ENCODE results near the gene CCR6.
"Not testable (repeated sequence)": the region's sequence is repeated elsewhere in the genome, so short reads cannot be mapped to it uniquely, and the experiment has no call there.

Gene CCR6

DNA sequence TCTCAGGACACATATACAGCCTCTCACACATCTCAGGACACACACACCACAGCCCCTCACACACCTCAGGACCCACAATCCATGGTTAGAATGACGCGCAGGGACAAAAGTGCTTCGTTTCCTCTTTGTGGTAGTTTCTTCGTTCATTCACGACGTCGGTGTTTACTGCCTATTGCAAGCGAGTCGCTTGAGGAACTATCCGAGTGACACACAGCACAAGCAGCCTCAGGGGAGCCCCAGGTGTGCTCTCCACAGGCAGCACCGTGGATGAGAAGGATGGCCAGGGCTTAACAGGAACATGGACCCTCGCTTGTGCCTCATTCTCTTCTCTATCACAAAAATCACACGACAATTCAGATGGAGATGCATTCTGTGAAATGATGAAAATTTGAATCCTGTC, 47.0 kb downstream of the CCR6 start:
- not testable (repeated sequence) for DNase-seq (ENCODE audit: low spot score)

- DNase-seq (ENCODE audit: low spot score): not testable (repeated sequence)
These were observed 48.4 kb downstream of the CCR6 start for GRCh38 chr6:167171300-167171699.

GRCh38 chr6:167172011-167172410, 49.1 kb downstream of the CCR6 start:
- not testable (repeated sequence) for DNase-seq (ENCODE audit: low spot score)

DNA sequence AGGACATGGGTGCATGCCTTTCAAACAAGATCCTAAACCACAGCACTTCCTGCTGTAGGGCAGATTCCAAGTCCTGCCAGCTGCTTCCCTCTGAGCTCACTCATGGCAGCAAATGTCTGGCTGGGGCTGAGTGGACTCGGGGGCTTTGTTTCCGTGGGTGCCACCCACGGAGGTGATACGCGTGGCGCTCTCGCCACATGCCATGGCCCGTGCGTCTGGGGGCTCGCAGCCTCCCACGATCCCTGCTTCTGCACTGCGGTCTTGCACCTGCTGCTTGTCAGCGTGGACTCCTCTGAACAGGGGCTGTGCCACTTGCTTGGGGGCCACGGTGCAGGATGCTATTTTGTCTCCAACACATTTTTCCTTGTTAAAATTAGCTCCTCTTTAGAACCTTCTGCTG, 54.4 kb downstream of the CCR6 start:
- DNase-seq (ENCODE audit: low spot score): not testable (repeated sequence)

- not testable (repeated sequence) for DNase-seq (ENCODE audit: low spot score)
These were observed 56.2 kb downstream of the CCR6 start for GRCh38 chr6:167178896-167179655.

GRCh38 chr6:167180086-167180485, 57.2 kb downstream of the CCR6 start:
- DNase-seq (ENCODE audit: low spot score): not testable (repeated sequence)

DNA sequence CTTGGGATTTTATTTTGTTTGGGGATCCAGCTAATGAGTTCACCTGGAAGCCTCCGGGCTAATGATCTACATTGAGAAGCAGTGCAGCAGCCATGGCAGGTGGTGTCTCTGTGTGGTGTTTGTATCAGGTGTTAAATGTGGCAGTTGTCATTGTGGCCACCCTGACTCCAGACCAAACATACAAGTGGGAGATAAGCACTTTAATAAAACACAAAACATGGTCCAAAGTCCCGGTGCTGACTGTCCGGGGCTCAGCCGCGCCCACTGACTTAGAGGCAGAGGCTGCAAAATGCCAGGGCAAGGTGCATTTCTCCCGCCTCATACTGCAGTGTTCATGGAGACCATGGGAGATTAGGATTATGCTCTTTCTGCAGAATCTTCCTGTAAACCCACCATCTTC, 58.5 kb downstream of the CCR6 start:
- not testable (repeated sequence) for DNase-seq (ENCODE audit: low spot score)

- DNase-seq (ENCODE audit: low spot score): not testable (repeated sequence)
These were observed 60.0 kb downstream of the CCR6 start for GRCh38 chr6:167182913-167183314.

DNA sequence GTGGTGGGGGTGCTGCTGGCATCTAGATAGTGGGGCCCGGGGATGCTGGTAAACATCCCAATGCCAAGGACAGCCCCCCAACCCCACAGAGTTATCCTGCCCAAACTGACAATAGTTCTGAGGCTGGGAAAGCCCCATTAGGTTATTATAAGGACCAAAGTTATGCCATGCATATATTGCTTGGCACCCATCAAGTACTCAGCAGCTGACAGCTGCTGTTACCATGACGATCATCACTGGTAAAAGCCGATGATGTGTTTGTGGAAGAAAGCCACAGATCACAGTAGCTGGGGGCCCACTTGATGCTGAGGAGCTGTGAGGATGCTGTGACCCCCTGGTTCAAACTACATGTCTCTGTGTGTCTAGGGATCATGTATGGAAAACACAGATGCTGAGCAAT, 62.2 kb downstream of the CCR6 start:
- not testable (repeated sequence) for DNase-seq (ENCODE audit: low spot score)

- DNase-seq (ENCODE audit: low spot score): not testable (repeated sequence)
These were observed 64.4 kb downstream of the CCR6 start for GRCh38 chr6:167187275-167187674.

All from AG08395 (cell line).